ENCODE results near the gene AIM2.

DNA sequence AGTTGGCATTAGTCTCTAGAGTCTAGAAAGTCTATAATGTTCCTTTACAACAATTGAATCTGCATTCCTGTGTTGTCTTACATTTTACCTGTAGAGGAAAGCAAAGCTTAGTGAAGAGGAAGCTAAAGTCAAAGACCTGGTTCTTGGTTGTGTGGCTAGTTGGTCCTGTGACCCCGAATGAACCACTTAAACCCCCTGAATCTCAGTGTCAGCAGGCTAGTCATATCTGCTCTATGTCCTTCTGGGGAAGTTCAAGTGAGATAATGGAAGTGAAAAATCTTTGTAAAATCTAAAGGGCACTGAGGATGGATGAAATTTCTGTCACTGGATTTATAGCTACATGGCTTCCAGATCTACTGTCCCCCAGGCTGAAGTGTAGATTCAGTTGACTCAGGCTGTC is 24.0 kb upstream of the AIM2 start:
- TF ChIP-seq, protein P1, sequence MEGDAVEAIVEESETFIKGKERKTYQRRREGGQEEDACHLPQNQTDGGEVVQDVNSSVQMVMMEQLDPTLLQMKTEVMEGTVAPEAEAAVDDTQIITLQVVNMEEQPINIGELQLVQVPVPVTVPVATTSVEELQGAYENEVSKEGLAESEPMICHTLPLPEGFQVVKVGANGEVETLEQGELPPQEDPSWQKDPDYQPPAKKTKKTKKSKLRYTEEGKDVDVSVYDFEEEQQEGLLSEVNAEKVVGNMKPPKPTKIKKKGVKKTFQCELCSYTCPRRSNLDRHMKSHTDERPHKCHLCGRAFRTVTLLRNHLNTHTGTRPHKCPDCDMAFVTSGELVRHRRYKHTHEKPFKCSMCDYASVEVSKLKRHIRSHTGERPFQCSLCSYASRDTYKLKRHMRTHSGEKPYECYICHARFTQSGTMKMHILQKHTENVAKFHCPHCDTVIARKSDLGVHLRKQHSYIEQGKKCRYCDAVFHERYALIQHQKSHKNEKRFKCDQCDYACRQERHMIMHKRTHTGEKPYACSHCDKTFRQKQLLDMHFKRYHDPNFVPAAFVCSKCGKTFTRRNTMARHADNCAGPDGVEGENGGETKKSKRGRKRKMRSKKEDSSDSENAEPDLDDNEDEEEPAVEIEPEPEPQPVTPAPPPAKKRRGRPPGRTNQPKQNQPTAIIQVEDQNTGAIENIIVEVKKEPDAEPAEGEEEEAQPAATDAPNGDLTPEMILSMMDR (conservative IDR thresholded peaks at IDR 0.05), result no peak
- TF ChIP-seq ZFX (IDR thresholded peaks at IDR 0.05), result no peak
